ENCODE measurements around the gene FOXG1.

FOXG1 gene

DNA sequence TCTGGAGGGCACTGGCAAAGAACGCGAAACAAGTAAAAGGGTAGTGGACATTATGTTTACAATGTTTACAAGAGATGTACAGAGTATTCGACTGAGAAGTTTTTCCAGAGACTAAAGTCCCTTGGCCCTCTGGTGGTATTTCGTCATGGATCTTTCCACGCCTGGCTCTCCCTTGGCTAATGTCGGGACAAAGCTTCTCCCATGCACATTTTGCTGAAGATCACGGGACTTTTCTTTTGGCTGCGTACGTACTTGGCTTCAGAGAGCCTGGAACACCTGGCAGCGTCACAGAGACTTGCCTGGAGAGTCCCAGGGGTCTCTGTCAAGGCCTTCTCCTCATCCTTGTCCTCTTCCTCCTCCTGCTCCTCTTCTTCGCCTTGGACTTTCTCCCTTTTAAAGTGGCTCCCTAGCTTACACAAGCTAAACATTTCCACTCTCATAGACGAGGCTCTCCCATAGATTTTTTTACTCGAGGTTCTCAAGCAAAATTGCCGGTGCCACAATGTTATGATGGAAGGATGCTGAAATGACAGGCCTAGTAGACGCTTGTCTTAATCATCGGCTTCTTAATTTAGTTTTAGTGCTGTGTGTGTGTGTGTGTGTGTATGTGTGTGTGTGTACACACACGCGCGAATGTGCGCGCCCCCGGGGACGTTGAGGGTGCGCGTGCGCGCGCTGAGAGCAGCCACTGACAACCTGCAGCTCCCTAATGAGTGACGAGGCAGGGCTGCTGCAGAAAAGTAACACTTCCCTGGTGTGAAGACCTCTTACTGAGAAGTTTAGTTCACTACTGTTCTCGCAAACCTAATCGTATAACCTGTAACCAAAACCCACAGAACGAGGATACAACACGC, 4.9 kb upstream of the FOXG1 start:
- Histone ChIP-seq H3K9me3 (ENCODE audit: control insufficient read depth, low read length) (peaks cover 3% of the 10 kb centered on the region), H3K4me3 (ENCODE audit: insufficient read depth, low read depth, low read length, poor library complexity, severe bottlenecking) (no peak overlapping the region), H3K27ac (ENCODE audit: insufficient read depth, low read length, poor library complexity, severe bottlenecking) (no peak overlapping the region), H3K27me3 (replicated peaks; ENCODE audit: control insufficient read depth, insufficient read depth, low read length, poor library complexity, severe bottlenecking) (peaks cover 22% of the 10 kb centered on the region), H3K36me3 (ENCODE audit: control insufficient read depth, insufficient read depth, low read length) (no peaks in the 10 kb centered on the region), H3K4me1 (ENCODE audit: control insufficient read depth, insufficient read depth, low read length, poor library complexity, severe bottlenecking) (no peaks in the 10 kb centered on the region)
- DNase-seq: no peak

DNA sequence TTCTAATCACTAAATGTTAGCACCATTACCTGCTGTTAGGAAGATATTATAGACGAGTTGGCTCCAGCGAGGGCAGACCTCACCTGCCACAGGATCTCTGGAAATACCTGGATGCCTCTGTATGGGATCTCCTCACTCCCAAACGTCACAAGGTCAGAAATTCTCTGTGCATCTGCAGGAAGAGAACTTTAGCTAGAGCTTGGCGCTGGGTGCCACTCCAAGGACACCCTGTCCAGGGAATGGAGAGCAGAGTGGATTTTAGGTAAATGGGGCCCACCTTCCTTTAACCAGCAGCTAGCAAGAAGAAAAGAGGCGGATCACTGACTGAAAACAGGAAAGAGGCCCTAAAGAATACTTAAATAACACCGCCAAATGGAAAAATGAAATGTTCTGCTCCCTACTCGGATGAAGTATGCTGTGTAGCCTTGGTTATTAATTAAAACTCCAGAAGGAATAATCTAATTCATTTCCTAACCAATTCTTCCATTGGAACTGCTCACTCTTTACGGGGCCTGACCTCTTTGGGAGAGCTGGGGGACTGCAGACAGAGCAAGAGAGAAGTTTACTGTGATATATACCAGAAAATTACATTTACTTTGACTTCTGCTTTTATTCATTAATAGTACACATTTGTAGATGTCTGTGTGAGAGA, 4.2 kb upstream of the FOXG1 start:
- Histone ChIP-seq H3K27ac (ENCODE audit: insufficient read depth, low read length, poor library complexity, severe bottlenecking) (no peak overlapping the region), H3K4me3 (ENCODE audit: insufficient read depth, low read depth, low read length, poor library complexity, severe bottlenecking) (no peak overlapping the region), H3K36me3 (ENCODE audit: control insufficient read depth, insufficient read depth, low read length) (no peaks in the 10 kb centered on the region), H3K27me3 (replicated peaks; ENCODE audit: control insufficient read depth, insufficient read depth, low read length, poor library complexity, severe bottlenecking) (peaks cover 20% of the 10 kb centered on the region), H3K9me3 (ENCODE audit: control insufficient read depth, low read length) (peaks cover 3% of the 10 kb centered on the region), H3K4me1 (ENCODE audit: control insufficient read depth, insufficient read depth, low read length, poor library complexity, severe bottlenecking) (no peaks in the 10 kb centered on the region)
- no peak for DNase-seq

DNA sequence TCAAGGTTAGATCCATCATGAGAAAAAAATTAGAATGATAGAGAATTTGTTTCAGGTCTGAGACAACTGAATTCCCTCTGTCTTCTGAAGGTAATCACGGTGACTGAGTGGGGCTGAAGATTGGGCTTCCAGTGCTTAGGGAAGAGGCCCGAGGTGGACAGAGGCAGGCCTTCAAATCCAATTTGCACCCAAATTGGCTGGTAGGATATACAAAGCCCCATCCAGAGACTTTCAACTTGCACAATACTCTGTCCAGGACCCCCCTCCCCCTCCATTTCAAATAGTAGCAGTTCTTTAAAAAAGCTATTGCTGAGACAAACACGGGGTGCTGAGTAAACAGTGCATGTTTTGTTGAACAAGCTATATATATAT, 3.6 kb upstream of the FOXG1 start:
- H3K4me1 ChIP-seq (ENCODE audit: control insufficient read depth, insufficient read depth, low read length, poor library complexity, severe bottlenecking): no peaks in the 10 kb centered on the region
- no peak overlapping the region for H3K4me3 ChIP-seq (ENCODE audit: insufficient read depth, low read depth, low read length, poor library complexity, severe bottlenecking)
- no peak overlapping the region for H3K27ac ChIP-seq (ENCODE audit: insufficient read depth, low read length, poor library complexity, severe bottlenecking)
- H3K27me3 ChIP-seq (replicated peaks; ENCODE audit: control insufficient read depth, insufficient read depth, low read length, poor library complexity, severe bottlenecking): peaks cover 23% of the 10 kb centered on the region
- peaks cover 3% of the 10 kb centered on the region for H3K9me3 ChIP-seq (ENCODE audit: control insufficient read depth, low read length)
- DNase-seq: no peak
- no peaks in the 10 kb centered on the region for H3K36me3 ChIP-seq (ENCODE audit: control insufficient read depth, insufficient read depth, low read length)

DNA sequence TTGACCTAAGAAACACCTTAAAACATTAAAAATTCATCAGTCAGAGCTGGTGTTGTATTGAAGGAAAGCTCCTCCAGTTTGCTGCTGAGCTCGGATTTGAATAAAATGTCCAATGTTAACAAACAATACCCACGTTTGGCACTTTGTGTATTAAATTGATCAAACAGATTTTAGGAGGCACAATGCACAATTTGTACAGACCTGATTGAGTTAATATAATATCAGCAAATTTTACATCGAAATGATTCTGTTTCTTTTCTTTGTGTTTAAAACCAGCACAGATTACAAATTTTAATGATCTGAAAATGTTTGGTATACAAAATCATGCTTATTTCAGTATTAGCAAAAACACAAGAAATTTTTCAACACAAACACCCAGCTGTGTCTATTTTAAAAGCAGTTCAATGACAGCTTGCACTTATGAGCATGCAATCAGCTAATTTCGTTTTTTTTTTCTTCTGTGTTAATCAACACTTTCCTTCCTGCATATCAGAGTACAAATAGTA, 2.8 kb upstream of the FOXG1 start:
- Histone ChIP-seq H3K36me3 (ENCODE audit: control insufficient read depth, insufficient read depth, low read length) (no peaks in the 10 kb centered on the region), H3K27me3 (replicated peaks; ENCODE audit: control insufficient read depth, insufficient read depth, low read length, poor library complexity, severe bottlenecking) (peaks cover 30% of the 10 kb centered on the region), H3K4me1 (ENCODE audit: control insufficient read depth, insufficient read depth, low read length, poor library complexity, severe bottlenecking) (no peaks in the 10 kb centered on the region), H3K4me3 (ENCODE audit: insufficient read depth, low read depth, low read length, poor library complexity, severe bottlenecking) (no peak overlapping the region), H3K9me3 (ENCODE audit: control insufficient read depth, low read length) (peaks cover 3% of the 10 kb centered on the region), H3K27ac (ENCODE audit: insufficient read depth, low read length, poor library complexity, severe bottlenecking) (no peak overlapping the region)
- no peak for DNase-seq

DNA sequence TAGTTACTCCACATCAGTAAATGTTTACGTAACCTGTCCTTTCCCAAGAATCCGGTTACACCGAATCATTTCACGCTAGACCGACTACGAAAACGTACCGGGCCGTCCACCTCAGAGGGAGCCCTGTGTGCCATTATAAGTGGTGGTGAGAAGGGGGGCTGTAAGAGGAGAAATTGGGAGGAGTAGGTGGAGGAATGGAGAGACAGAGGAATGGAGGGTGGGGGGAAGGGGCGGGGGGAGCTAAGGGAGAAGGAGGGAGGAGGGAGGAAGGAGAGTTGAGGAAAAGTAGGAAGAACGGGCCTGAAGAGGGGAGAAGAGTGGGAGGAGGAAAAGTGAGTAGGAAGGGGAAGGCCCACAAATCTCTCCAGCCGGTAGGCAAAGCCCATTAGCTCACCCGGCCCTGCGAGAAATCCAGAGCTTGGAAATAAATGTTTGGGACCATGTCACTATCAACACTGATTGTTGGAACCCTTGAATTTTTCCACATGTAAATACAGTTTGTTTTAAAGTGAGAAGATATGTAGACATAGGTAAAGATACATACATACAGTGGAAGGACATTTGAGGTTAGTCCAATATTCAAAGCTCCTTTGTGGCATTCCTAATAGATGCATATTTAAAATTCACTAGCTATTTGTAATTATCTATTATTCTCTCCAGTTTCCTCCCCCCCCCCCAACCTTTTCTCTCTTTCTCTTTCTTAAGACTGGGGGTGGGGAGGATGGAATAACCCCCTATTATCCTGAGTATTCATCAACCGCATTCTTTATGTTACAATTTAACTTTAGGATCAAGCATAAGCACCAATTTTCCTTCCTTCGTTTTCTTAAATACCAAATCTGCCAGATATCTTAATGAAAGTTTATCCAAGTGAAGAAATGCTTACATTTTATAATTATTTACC, 2.1 kb upstream of the FOXG1 start:
- Histone ChIP-seq H3K4me3 (ENCODE audit: insufficient read depth, low read depth, low read length, poor library complexity, severe bottlenecking) (no peak overlapping the region), H3K9me3 (ENCODE audit: control insufficient read depth, low read length) (peaks cover 3% of the 10 kb centered on the region), H3K27me3 (replicated peaks; ENCODE audit: control insufficient read depth, insufficient read depth, low read length, poor library complexity, severe bottlenecking) (peaks cover 30% of the 10 kb centered on the region), H3K36me3 (ENCODE audit: control insufficient read depth, insufficient read depth, low read length) (no peaks in the 10 kb centered on the region), H3K27ac (ENCODE audit: insufficient read depth, low read length, poor library complexity, severe bottlenecking) (no peak overlapping the region), H3K4me1 (ENCODE audit: control insufficient read depth, insufficient read depth, low read length, poor library complexity, severe bottlenecking) (no peaks in the 10 kb centered on the region)
- no peak for DNase-seq

DNA sequence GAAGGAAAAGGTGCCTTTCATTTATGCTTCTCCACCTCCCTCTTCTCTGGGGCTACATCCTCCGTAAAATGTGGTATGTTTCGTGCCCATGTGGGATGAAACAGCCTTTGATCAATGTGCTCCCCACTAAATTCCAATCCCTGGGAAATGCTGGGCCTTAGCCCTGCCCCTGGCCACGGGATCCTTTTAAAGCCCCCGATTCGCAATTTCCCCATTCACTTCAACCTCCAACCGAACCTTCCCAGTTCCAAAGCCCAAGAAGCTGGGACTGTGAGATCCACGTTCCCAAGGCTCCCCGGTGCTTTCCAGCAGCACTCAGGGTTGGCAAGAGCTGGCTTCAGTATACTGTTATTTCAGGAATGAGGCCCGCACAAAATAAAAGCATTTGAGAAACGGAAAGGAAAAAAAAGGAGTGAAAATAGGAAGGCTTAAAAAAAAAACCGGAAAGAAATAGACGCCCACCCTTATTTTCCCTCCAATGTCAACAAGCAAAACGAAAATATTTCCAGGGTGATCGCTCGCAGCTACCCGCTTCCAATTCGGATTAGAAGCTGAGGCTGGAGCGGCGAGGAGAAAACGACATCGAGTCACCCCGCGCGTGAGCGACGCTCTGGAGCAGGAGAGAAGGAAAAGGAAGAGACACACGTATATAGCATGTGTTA, 1.3 kb upstream of the FOXG1 start:
- DNase-seq: no peak
- Histone ChIP-seq H3K27me3 (replicated peaks; ENCODE audit: control insufficient read depth, insufficient read depth, low read length, poor library complexity, severe bottlenecking) (peaks cover 30% of the 10 kb centered on the region), H3K27ac (ENCODE audit: insufficient read depth, low read length, poor library complexity, severe bottlenecking) (no peak overlapping the region), H3K4me1 (ENCODE audit: control insufficient read depth, insufficient read depth, low read length, poor library complexity, severe bottlenecking) (no peaks in the 10 kb centered on the region), H3K4me3 (ENCODE audit: insufficient read depth, low read depth, low read length, poor library complexity, severe bottlenecking) (no peak overlapping the region), H3K9me3 (ENCODE audit: control insufficient read depth, low read length) (peaks cover 3% of the 10 kb centered on the region), H3K36me3 (ENCODE audit: control insufficient read depth, insufficient read depth, low read length) (no peaks in the 10 kb centered on the region)

DNA sequence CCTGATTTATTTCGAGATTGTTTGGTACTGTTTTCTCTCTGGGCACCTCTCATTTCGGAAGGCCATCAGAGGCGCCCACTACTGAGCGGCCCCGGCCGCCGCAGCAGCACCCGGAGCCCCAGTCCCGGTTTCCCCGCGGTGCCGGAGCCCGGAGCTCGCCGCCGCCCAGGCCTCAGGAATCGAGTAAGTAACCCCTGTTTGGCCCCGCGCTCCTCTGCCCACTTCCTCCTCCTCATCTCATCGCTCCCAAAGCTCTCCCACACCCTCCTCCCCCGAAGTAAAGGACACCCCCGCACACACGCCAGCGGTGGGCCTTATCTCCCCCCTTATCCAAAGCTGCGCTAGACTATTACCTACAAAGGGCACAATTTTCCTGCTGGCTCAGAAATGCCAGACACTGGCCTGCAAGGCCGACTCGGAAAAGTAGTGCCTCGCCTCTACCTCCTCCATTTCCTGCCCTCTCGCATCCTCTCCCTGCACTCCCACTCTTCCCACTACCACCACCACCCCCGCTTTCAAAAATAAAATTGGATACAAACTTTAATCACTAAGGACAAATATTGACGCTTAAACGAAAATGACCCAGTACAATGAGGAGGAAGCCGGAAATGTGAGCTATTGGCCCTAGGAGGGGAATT, 637 bp upstream of the FOXG1 start:
- Histone ChIP-seq H3K4me1 (ENCODE audit: control insufficient read depth, insufficient read depth, low read length, poor library complexity, severe bottlenecking) (no peaks in the 10 kb centered on the region), H3K27me3 (replicated peaks; ENCODE audit: control insufficient read depth, insufficient read depth, low read length, poor library complexity, severe bottlenecking) (peaks cover 30% of the 10 kb centered on the region), H3K27ac (ENCODE audit: insufficient read depth, low read length, poor library complexity, severe bottlenecking) (no peak overlapping the region), H3K9me3 (ENCODE audit: control insufficient read depth, low read length) (no peaks in the 10 kb centered on the region), H3K36me3 (ENCODE audit: control insufficient read depth, insufficient read depth, low read length) (no peaks in the 10 kb centered on the region), H3K4me3 (ENCODE audit: insufficient read depth, low read depth, low read length, poor library complexity, severe bottlenecking) (no peak overlapping the region)
- DNase-seq: no peak

DNA sequence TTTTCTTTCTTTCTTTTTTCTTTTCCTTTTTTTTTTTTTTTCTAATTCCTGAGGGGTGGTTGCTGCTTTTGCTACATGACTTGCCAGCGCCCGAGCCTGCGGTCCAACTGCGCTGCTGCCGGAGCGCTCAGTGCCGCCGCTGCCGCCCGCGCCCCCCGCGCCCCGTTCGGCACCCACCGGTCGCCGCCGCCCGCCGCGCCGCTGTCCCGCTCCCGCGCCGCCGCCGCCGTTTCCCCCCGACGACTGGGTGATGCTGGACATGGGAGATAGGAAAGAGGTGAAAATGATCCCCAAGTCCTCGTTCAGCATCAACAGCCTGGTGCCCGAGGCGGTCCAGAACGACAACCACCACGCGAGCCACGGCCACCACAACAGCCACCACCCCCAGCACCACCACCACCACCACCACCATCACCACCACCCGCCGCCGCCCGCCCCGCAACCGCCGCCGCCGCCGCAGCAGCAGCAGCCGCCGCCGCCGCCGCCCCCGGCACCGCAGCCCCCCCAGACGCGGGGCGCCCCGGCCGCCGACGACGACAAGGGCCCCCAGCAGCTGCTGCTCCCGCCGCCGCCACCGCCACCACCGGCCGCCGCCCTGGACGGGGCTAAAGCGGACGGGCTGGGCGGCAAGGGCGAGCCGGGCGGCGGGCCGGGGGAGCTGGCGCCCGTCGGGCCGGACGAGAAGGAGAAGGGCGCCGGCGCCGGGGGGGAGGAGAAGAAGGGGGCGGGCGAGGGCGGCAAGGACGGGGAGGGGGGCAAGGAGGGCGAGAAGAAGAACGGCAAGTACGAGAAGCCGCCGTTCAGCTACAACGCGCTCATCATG, 654 bp downstream of the FOXG1 start:
- no peaks in the 10 kb centered on the region for H3K4me1 ChIP-seq (ENCODE audit: control insufficient read depth, insufficient read depth, low read length, poor library complexity, severe bottlenecking)
- H3K4me3 ChIP-seq (ENCODE audit: insufficient read depth, low read depth, low read length, poor library complexity, severe bottlenecking): no peak overlapping the region
- H3K27ac ChIP-seq (ENCODE audit: insufficient read depth, low read length, poor library complexity, severe bottlenecking): no peak overlapping the region
- no peak for DNase-seq
- H3K9me3 ChIP-seq (ENCODE audit: control insufficient read depth, low read length): no peaks in the 10 kb centered on the region
- no peaks in the 10 kb centered on the region for H3K36me3 ChIP-seq (ENCODE audit: control insufficient read depth, insufficient read depth, low read length)
- H3K27me3 ChIP-seq (replicated peaks; ENCODE audit: control insufficient read depth, insufficient read depth, low read length, poor library complexity, severe bottlenecking): peaks cover 30% of the 10 kb centered on the region

All from effector memory CD4-positive, alpha-beta T cell (primary cell).